HG03280 (cell line): ENCODE data around the gene SERINC2.
"Not testable (repeated sequence)": the region's sequence is repeated elsewhere in the genome, so short reads cannot be mapped to it uniquely, and the experiment has no call there.

Experiments used
- ATAC-seq: cut with Tn5 transposase; IDR thresholded peaks from one replicate; pipeline ENCODE4 v1.9.1; 2021; ENCODE audit warnings: mild to moderate bottlenecking, moderate library complexity; ENCODE audit not compliant: unreplicated experiment

Gene SERINC2

DNA sequence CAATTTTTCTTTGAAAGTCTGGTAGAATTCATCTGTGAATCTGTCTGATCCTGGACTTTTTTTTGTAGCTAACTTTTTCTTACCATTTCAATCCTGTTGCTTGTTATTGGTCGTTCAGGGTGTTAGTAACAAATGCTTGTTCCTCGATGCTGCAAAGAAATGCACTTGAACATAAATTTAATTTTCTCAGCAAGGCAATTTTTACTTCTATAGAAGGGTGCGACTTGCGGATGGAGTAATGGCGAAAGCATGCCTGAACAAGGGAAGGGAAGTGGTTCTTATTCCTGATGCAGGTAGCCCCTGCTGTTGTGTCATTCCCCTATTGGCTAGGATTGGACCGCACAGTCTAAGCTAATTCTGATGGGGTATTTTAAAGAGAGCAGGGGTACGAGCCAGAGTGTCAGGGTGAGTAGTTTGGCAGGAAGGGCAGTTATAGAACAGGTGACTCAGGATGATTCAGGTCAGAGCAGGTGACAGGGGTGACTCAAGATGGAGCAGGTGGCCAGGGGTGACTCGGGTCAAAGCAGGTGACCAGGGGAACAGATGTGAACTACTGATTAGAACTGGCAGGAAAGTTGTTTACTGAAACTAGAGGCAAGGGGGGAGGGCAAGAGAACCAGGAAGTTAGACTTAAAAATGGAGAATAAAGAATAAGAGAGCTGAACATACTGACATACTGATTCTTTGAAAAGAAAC is 40.5 kb downstream of the SERINC2 start:
- no peak for ATAC-seq

DNA sequence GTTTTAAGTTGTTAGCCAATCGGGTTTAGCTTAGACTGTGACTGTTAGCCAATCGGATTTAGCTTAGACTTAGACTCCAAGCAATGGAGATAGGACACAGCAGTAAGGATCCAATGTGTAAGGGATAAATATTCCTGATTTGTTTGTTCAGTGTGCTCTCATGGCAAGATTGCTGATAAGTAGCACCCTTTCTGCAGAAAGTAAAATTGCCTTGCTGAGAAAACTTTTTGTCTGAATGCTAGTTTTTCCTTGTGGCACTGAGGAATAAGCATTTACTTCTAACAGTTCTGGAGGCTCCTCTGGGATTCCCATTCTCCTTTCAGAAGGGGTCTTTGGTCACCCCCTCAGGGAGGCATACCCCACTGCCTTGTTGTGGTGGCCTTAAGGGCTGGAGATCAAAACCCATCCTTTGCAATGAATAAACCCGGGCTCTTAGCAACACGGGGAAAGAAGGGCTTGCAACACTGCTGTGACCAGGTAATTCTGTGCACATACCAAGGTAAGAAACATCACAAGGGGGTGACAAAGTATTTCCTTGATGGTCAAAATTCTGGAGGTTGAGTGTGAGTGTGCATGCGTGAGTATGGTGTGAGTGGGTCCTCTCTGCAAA is 45.4 kb downstream of the SERINC2 start:
- no peak for ATAC-seq

DNA sequence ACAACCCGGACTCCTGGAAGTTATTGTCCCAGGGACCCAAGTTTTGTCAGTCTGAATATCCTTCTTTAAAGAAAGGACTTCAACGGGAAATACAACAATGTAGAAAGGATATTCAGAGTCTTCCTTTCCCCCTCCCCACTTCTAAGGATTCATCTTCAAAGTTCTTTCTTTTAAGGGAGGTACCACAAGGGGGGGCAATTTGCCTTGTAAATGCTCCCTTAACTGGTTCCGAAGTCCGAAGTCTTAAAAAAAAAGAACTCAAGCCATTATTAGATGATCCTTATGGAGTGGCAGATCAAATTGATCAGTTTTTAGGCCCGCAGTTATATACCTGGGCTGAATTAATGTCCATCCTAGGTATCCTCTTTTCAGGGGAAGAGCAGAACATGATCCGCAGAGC is 47.0 kb downstream of the SERINC2 start:
- no peak for ATAC-seq

DNA sequence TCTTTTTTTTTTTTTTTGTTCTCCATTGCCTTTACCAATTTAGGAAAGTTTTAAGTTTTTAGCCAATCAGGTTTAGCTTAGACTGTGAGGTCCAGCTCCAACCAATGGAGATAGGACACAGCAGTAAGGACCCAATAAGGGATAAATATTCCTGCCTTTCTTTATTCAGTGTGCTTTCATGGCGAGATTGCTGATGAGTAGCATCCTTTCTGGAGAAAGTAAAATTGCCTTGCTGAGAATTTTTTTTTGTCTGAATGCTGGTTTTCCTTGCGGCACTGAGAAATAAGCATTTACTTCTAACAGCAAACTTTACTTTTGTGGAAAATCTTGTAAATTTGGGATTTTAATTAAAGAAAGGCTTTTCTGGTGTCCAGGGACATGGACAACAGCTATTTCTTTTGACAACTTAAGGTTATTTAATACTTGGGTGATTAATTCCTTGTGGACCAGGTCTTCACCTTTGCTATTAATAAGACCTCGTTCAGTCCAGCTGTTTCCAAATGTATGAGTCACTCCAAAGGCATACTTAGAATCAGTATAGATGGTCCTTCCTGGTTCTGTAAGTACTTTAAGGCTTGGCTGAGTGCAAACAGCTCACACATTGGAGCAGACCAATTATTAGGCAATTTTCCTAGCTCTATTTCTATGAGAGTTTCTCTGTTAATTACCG is 54.1 kb downstream of the SERINC2 start:
- ATAC-seq: no peak

DNA sequence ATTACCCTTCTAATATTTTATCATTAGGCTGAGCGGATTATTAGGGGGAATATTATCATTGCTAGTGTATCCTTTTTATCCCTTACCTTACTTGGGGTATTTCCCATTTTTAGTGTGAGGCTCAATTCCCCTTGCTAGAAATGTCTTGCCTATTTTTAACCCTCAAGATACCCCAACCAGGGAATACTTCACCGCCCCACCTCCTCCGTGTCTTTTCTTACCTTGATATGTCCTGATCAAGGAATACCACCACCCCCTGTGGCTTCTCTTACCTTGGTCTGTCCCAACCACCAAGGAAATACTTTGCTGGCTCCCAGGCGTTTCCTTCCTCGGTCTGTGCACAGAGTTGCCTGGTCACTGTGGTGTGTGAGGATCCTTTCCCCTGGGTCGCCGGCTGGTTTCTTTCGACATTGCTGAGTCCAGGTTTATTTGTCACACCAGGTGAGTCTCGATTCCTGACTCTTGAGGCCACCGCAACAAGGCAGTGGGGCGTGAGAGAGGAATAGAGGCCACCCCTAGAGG is 57.8 kb downstream of the SERINC2 start:
- ATAC-seq: no peak

DNA sequence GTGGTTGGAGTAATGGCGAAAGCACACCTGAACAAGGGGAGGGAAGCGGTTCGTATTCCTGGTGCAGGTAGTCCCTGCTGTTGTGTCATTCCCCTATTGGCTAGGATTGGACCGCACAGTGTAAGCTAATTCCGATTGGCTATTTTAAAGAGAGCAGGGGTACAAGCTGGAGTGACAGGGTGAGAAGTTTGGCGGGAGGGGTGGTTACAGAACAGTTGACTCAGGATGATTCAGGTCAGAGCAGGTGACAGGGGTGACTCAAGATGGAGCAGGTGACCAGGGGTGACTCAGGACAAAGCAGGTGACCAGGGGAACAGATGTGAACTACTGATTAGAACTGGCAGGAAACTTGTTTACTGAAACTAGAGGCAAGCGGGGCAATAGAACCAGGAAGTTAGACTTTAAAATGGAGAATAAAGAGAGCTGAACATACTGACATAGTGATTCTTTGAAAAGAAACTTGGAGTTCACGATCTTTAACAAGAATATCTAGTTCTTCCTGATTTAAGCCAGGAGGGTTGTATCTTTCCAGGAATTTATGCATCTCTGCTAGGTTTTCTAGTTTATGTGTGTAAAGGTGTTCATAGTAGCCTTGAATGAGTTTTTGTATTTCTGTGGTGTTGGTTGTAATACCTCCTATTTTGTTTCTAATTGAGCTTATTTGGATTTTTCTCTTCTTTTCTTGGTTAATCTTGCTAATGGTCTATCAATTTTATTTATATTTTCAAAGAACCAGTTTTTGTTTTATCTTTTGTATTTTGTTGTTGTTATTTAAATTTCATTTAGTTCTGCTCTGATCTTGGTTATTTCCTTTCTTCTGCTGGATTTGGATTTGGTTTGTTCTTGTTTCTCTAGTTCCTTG is 58.7 kb downstream of the SERINC2 start:
- ATAC-seq: not testable (repeated sequence)

DNA sequence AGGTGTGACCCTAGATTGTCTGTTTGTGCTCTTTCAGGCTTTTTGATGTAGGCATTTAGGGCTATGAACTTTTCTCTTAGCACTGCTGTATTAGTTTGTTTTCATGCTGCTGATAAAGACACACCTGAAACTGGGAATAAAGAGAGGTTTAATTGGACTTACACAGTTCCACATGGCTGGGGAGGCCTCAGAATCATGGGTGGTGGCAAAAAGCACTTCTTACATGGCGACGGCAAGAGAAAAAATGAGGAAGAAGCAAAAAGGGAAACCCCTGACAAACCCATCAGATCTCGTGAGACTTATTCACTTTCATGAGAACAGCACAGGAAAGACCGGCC is 59.3 kb downstream of the SERINC2 start:
- not testable (repeated sequence) for ATAC-seq

DNA sequence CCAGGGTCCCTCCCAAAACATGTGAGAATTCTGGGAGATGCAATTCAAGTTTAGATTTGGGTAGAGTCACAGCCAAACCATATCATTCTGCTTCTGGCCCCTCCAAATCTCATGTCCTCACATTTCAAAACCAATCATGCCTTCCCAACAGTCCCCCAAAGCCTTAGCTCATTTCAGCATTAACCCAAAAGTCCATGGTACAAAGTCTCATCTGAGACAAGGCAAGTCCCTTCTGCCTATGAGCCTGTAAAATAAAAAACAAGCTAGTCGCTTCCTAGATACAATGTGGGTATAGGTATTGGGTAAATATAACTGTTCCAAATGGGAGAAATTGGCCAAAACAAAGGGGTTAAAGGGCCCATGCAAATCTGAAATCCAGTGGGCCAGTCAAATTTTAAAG is 59.7 kb downstream of the SERINC2 start:
- ATAC-seq: not testable (repeated sequence)

DNA sequence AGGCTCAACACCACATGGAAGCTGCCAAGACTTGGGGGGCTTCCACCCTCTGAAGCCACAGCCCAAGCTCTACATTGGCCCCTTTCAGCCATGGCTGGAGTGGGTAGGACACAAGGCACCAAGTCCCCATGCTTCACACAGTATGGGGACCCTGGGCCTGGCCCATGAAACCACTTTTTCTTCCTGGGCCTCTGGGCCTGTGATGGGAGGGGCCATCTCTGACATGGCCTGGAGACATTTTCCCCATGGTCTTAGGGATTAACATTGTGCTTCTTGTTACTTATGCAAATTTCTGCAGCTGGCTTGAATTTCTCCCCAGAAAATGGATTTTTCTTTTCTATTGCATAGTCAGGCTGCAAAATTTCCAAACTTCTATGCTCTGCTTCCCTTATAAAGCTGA is 60.5 kb downstream of the SERINC2 start:
- ATAC-seq: not testable (repeated sequence)

DNA sequence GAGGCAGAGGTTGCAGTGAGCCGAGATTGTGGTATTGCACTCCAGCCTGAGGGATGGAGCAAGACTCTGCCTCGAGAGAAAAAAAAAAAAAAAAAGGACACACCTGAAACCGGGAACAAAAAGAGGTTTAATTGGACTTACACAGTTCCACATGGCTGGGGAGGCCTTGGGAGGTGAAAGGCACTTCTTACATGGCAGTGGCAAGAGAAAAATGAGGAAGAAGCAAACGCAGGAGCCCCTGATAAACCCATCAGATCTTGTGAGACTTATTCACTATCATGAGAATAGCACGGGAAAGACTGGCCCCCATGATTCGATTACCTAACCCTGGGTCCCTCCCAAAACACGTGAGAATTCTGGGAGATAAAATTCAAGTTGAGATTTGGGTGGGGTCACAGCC is 61.6 kb downstream of the SERINC2 start:
- not testable (repeated sequence) for ATAC-seq

DNA sequence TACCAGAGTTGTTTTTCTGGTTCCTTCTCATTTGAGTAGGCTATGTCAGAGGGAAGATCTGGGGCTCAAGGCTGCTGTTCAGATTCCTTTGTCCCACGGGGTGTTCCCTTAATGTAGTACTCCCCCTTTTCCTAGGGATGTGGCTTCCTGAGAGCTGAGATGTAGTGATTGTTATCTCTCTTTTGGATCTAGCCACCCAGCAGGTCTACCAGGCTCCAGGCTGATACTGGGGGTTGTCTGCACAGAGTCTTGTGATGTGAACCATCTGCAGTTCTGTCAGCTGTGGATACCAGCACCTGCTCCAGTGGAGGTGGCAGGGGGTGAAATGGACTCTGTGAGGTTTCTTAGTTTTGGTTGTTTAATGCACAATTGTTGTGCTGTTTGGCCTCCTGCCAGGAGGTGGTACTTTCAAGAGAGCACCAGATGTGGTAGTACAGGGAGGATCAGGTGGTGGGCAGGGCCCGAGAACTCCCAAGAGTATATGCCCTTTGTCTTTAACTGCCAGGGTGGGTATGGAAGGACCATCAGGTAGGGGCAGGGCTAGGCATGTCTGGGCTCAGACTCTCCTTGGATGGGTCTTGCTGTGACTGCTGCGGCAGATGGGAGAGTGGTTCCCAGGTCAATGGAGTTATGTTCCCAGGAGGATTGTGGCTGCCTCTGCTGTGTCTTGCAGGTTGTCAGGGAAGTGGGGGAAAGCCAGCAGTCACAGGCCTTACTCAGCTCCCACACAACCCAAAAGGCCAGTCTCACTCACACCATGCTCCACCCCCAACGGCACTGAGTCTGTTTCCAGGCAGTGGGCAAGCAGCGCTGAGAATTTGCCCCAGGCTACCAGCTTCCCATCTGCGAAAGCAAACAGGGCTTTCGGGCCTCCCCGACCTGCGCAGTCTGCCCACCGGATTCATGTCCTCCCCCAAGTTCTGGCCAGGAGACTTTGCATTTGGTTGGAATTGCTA is 64.2 kb downstream of the SERINC2 start:
- no peak for ATAC-seq

DNA sequence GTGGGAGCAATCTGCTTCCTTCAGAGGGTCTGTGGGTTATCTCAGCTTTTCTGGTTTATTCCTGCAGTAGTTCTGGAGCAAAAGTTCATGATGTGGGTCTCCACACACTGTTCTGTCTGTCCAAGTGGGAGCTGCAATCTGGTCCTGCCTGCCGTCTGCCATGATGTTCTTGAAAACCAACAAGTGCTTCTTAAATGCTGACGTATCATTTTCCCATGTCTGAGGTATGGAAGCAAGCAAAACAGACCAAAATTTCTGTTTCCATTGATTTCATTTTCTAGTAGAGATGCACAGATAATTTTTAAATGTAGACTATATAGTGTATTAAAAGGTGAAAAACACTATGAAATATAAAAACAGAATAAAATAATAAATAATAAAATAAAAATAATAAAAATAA is 65.2 kb downstream of the SERINC2 start:
- no peak for ATAC-seq

DNA sequence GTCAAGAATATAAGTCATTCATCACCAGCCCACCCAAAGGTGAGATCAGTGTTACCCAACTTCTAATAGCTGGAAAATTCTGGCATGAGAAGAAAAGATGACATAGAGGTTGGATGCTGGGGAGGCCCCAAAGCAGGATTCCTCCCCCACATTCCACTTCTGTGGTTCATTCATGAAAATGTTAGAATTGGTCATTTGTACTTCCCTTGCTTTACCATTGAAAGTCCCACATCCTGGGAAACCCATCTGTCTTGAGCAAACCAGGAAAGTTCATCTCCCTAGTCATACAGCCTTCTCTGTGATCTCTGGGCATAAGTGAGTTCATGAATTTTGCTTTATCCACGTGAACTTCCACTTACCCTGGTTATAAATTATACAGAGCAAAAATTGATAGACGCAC is 66.8 kb downstream of the SERINC2 start:
- ATAC-seq: no peak

DNA sequence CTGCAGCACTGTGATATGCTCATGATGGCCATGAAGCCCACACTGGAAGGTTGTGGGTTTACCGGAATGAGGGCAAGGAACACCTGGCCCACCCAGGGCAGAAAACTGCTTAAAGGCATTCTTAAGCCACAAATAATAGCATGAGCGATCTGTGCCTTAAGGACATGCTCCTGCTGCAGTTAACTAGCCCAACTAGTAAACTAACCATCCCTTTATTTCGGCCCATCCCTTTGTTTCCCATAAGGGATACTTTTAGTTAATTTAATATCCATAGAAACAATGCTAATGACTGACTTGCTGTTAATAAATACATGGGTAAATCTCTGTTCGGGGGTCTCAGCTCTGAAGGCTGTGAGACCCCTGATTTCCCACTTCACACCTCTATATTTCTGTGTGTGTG is 67.4 kb downstream of the SERINC2 start:
- not testable (repeated sequence) for ATAC-seq

DNA sequence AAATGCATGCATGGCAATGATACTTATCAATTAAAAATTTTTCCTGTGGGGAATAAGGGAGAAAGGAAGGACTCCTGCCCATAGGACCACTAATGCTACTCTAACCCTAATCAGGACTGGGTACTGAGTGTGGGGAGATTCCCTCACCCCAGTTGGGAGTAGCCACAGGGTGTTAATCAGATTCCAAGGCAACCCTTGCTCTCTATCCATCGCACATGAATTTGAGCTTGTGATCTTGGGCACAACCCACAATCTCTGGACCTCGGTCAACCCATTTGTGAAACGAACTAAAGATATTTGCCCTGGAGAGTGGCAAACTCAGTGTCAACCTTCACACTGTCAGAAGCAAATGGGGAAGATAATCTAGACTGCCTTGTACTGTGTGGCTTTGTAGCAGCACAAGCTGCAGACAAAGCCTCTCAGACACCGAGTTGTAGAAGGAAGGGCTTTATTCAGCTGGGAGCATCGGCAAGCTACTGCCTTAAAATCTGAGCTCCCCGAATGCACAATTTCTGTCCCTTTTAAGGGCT is 69.5 kb downstream of the SERINC2 start:
- no peak for ATAC-seq

DNA sequence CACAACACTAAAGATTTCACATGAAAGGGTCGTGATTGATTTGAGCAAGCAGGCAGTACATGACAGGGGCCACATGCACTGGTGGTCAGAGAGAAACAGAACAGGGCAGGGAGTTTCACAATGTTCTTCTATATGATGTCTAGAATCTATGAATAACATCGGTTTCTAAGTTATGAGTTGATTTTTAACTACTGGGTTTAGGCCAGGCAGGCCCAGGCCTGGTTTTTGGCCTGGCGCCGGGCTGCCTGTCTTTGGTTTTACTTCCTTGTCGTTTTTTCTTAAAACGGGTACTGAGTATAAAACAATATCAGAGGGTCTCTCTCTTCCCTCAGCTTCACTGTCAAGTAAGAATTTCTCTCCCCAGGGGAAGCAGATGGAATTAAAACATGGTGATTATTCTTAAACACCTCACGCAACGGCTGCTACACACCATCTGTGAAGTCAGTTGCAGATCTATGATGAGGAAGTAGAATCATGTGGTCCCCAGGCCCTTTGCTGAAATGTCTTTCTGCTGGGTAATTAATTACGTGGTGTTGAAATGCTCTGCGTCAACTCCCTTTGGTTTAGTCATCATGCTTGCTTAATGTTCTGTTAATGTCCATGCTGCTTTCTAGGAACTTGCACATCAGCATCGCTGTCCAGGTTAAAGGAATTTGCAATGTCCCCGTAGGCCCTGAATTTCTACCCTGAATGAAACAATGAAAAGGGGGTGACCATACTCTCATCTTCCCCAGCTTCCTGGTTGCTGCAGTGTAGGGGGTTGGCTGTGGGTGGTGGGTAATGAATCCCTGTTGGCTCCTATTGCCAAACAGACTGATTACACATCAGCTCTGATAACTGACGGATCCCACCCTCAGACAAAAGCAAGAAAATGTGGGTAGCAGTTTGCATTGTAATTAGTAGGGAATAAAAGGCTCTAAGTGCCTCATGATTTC is 70.3 kb downstream of the SERINC2 start:
- ATAC-seq: no peak
